Measurements from ENCODE around the gene MRPS9. TPM values are rescaled to one million over a fixed set of nuclear protein-coding genes. Genes with fewer than 3 reads are reported as not detected.

The MRPS9 gene
- total RNA-seq, 1 experiment from 2014 or later, result 60.0 TPM

DNA sequence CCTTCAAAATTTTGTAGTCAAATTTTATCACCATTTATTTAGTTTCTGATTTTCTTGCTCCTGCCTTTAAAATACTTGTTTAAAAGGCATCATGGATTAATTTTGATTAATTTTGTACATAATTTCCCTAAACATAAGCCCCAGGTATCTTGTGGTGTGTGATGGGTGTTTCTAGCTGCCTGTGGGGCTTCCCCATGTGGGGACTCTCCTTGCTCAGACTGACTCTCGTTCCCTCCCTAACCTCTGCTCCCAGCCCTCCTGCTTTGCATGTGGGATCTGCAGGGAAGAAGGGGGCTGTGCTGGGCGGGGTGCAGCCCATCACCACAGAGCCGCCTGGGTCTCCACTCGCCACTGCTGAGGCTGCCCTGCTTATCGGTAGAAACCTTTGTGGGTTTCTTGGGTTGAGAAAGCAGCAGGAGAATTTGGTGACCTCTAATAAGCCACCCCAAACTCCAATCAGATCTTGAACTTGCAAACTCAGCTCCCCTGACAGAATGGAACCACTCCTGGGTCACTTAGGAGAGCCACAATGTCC lies 72.5 kb downstream of the MRPS9 start:
- H3K9me3 ChIP-seq (ENCODE audit: control insufficient read depth, low read depth, low read length), result no peaks in the 10 kb centered on the region
- no peak overlapping the region for H3K14ac ChIP-seq (ENCODE audit: insufficient read depth, low read length)
- H4K5ac ChIP-seq (ENCODE audit: insufficient read length, low read depth, low read length), result no peak overlapping the region
- H3K23ac ChIP-seq (ENCODE audit: insufficient read length, low read depth, low read length), result no peak overlapping the region
- no peak overlapping the region for H2BK120ac ChIP-seq (ENCODE audit: low read depth, low read length, poor library complexity, severe bottlenecking)
- no peaks in the 10 kb centered on the region; the same call in 1 of the 2 replicates for H3K4me1 ChIP-seq (ENCODE audit: insufficient read depth, low read length)
- no peak overlapping the region for H4K8ac ChIP-seq (replicated peaks; ENCODE audit: insufficient read length, low read depth, low read length)
- H3K9ac ChIP-seq (ENCODE audit: extremely low read depth, insufficient read length, low read length), result no peak overlapping the region
- Mint-ChIP-seq H3K27me3 (ENCODE audit: low read depth) (no peaks in the 10 kb centered on the region; the same call in 1 of the 2 replicates), H3K9me3 (no peaks in the 10 kb centered on the region), H3K4me1 (peaks cover 27% of the 10 kb centered on the region in 2 experiments), H3K36me3 (ENCODE audit: insufficient read depth in 1 of 3, low read depth in 3 of 3) (no peaks in the 10 kb centered on the region), H3K27ac (no peak overlapping the region), H3K4me3 (no peak overlapping the region)
- no peak overlapping the region for H2BK20ac ChIP-seq (ENCODE audit: low read depth, low read length, poor library complexity, severe bottlenecking)
- no peak overlapping the region for H3K27ac ChIP-seq (ENCODE audit: insufficient read length, low read depth, low read length)
- no peak overlapping the region for H4K91ac ChIP-seq (ENCODE audit: insufficient read length, low read depth, low read length)
- H4K20me1 ChIP-seq (ENCODE audit: control insufficient read depth, insufficient read depth, insufficient read length), result no peaks in the 10 kb centered on the region
- H2BK5ac ChIP-seq (ENCODE audit: insufficient read length, low read length), result no peak overlapping the region
- no peak overlapping the region for H3K18ac ChIP-seq (ENCODE audit: insufficient read length, low read depth, low read length)
- H3K27me3 ChIP-seq (ENCODE audit: insufficient read depth, low read length), result no peaks in the 10 kb centered on the region
- no peak for DNase-seq
- no peak overlapping the region for H3K56ac ChIP-seq (ENCODE audit: insufficient read length, low read depth, low read length)
- no CpG with 5 or more reads among the region's 5 CpGs for WGBS (ENCODE audit: extremely low coverage, insufficient read length, low lambda C conversion rate)
- H3K79me2 ChIP-seq (ENCODE audit: insufficient read depth, low read length), result no peaks in the 10 kb centered on the region
- H3K23me2 ChIP-seq (ENCODE audit: insufficient read length, low read depth, low read length, poor library complexity, severe bottlenecking), result no peaks in the 10 kb centered on the region
- H3T11ph ChIP-seq (ENCODE audit: low read length), result no peak overlapping the region
- no peak overlapping the region for H2BK15ac ChIP-seq (ENCODE audit: low read depth, low read length)
- no peak overlapping the region for H2AFZ ChIP-seq (ENCODE audit: low read length)
- no peak overlapping the region for H2BK12ac ChIP-seq (ENCODE audit: insufficient read length, low read depth, low read length)
- H3K79me1 ChIP-seq (ENCODE audit: insufficient read depth, low read depth, low read length, poor library complexity, severe bottlenecking), result no peaks in the 10 kb centered on the region
- TF ChIP-seq, protein P1, sequence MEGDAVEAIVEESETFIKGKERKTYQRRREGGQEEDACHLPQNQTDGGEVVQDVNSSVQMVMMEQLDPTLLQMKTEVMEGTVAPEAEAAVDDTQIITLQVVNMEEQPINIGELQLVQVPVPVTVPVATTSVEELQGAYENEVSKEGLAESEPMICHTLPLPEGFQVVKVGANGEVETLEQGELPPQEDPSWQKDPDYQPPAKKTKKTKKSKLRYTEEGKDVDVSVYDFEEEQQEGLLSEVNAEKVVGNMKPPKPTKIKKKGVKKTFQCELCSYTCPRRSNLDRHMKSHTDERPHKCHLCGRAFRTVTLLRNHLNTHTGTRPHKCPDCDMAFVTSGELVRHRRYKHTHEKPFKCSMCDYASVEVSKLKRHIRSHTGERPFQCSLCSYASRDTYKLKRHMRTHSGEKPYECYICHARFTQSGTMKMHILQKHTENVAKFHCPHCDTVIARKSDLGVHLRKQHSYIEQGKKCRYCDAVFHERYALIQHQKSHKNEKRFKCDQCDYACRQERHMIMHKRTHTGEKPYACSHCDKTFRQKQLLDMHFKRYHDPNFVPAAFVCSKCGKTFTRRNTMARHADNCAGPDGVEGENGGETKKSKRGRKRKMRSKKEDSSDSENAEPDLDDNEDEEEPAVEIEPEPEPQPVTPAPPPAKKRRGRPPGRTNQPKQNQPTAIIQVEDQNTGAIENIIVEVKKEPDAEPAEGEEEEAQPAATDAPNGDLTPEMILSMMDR (conservative IDR thresholded peaks at IDR 0.05), result no peak
- no peak overlapping the region for H3K4ac ChIP-seq (ENCODE audit: low read depth, low read length)
- no peak overlapping the region for H3K4me2 ChIP-seq (ENCODE audit: insufficient read depth, insufficient read length, low read length)
- no peak overlapping the region for H2AK5ac ChIP-seq (ENCODE audit: insufficient read length, low read length)
